Ishikawa (cell line): Measurements from ENCODE around the gene JARID2.

Experiments used
- CEBPB ChIP-seq: IDR thresholded peaks from 2 replicates; pipeline ENCODE4 v1.6.1; 2012
- CREB1 ChIP-seq: IDR thresholded peaks from 2 replicates; pipeline ENCODE4 v1.6.1; 2012; ENCODE audit warnings: low read depth
- EGR1 ChIP-seq: IDR thresholded peaks from 2 replicates; pipeline ENCODE4 v1.6.1; 2012
- EP300 ChIP-seq: IDR thresholded peaks from 2 replicates; pipeline ENCODE4 v1.6.1; 2012; ENCODE audit warnings: borderline replicate concordance
- FOXM1 ChIP-seq: IDR thresholded peaks from 2 replicates; pipeline ENCODE4 v1.6.1; 2012; ENCODE audit warnings: low read depth, borderline replicate concordance
- MAX ChIP-seq: IDR thresholded peaks from 2 replicates; pipeline ENCODE4 v1.6.1; 2012
- NFIC ChIP-seq: IDR thresholded peaks from 2 replicates; pipeline ENCODE4 v1.6.1; 2012
- RAD21 ChIP-seq: IDR thresholded peaks from 2 replicates; pipeline ENCODE4 v1.6.1; 2012; ENCODE audit warnings: low read depth
- REST ChIP-seq: IDR thresholded peaks from 2 replicates; pipeline ENCODE4 v1.6.1; 2012; ENCODE audit warnings: low read depth, mild to moderate bottlenecking
- TAF1 ChIP-seq: IDR thresholded peaks from 2 replicates; pipeline ENCODE4 v1.6.1; 2012; ENCODE audit warnings: low read depth, mild to moderate bottlenecking
- TCF12 ChIP-seq: IDR thresholded peaks from 2 replicates; pipeline ENCODE4 v1.6.1; 2012; ENCODE audit warnings: low read depth
- TEAD4 ChIP-seq: IDR thresholded peaks from 2 replicates; pipeline ENCODE4 v1.6.1; 2012
- USF1 ChIP-seq: IDR thresholded peaks from 2 replicates; pipeline ENCODE4 v1.6.1; 2012
- YY1 ChIP-seq: IDR thresholded peaks from 2 replicates; pipeline ENCODE4 v1.6.1; 2012; ENCODE audit warnings: low read depth
- ZBTB7A ChIP-seq: IDR thresholded peaks from 2 replicates; pipeline ENCODE4 v1.6.1; 2012; ENCODE audit warnings: low read depth

Gene JARID2

GRCh38 chr6:15401769-15402250, 155.9 kb downstream of the JARID2 start:
- TF ChIP-seq TCF12 (no peak), NFIC (no peak), YY1 (no peak), TAF1 (no peak), EP300 (no peak), REST (no peak), FOXM1 (no peak), TEAD4 (no peak), ZBTB7A (no peak), CEBPB (no peak), USF1 (no peak), EGR1 (no peak), MAX (no peak), RAD21 (no peak), CREB1 (no peak)

GRCh38 chr6:15402406-15403045, 156.7 kb downstream of the JARID2 start:
- TF ChIP-seq ZBTB7A = no peak
- TF ChIP-seq NFIC = no peak
- no peak for TF ChIP-seq TEAD4
- no peak for TF ChIP-seq EGR1
- no peak for TF ChIP-seq EP300
- TF ChIP-seq USF1 = no peak
- no peak for TF ChIP-seq YY1
- no peak for TF ChIP-seq REST
- no peak for TF ChIP-seq TAF1

- no peak for TF ChIP-seq TEAD4
- no peak for TF ChIP-seq TCF12
- no peak for TF ChIP-seq TAF1
- TF ChIP-seq EGR1 = no peak
- TF ChIP-seq FOXM1 = no peak
- no peak for TF ChIP-seq MAX
- no peak for TF ChIP-seq CREB1
- TF ChIP-seq RAD21 = no peak
- no peak for TF ChIP-seq REST
- TF ChIP-seq EP300 = no peak
- no peak for TF ChIP-seq ZBTB7A
- no peak for TF ChIP-seq YY1
These were observed 157.4 kb downstream of the JARID2 start for GRCh38 chr6:15403094-15403755.

GRCh38 chr6:15404685-15404980, 158.8 kb downstream of the JARID2 start:
- TF ChIP-seq CREB1 (no peak), FOXM1 (no peak), CEBPB (no peak), TCF12 (no peak), EP300 (no peak), YY1 (no peak), TEAD4 (no peak), ZBTB7A (no peak), REST (no peak), MAX (no peak), EGR1 (no peak), TAF1 (no peak), NFIC (no peak), RAD21 (no peak), USF1 (no peak)
